GM18508 (cell line): ENCODE results near the gene BUB1B.
"Not testable (repeated sequence)": the region's sequence is repeated elsewhere in the genome, so short reads cannot be mapped to it uniquely, and the experiment has no call there.

Source experiments
- ATAC-seq: cut with Tn5 transposase; IDR thresholded peaks from one replicate; pipeline ENCODE4 v1.9.1; 2021; ENCODE audit warnings: moderate number of reproducible peaks; ENCODE audit not compliant: insufficient read depth, unreplicated experiment

Gene BUB1B, protein sequence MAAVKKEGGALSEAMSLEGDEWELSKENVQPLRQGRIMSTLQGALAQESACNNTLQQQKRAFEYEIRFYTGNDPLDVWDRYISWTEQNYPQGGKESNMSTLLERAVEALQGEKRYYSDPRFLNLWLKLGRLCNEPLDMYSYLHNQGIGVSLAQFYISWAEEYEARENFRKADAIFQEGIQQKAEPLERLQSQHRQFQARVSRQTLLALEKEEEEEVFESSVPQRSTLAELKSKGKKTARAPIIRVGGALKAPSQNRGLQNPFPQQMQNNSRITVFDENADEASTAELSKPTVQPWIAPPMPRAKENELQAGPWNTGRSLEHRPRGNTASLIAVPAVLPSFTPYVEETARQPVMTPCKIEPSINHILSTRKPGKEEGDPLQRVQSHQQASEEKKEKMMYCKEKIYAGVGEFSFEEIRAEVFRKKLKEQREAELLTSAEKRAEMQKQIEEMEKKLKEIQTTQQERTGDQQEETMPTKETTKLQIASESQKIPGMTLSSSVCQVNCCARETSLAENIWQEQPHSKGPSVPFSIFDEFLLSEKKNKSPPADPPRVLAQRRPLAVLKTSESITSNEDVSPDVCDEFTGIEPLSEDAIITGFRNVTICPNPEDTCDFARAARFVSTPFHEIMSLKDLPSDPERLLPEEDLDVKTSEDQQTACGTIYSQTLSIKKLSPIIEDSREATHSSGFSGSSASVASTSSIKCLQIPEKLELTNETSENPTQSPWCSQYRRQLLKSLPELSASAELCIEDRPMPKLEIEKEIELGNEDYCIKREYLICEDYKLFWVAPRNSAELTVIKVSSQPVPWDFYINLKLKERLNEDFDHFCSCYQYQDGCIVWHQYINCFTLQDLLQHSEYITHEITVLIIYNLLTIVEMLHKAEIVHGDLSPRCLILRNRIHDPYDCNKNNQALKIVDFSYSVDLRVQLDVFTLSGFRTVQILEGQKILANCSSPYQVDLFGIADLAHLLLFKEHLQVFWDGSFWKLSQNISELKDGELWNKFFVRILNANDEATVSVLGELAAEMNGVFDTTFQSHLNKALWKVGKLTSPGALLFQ

DNA sequence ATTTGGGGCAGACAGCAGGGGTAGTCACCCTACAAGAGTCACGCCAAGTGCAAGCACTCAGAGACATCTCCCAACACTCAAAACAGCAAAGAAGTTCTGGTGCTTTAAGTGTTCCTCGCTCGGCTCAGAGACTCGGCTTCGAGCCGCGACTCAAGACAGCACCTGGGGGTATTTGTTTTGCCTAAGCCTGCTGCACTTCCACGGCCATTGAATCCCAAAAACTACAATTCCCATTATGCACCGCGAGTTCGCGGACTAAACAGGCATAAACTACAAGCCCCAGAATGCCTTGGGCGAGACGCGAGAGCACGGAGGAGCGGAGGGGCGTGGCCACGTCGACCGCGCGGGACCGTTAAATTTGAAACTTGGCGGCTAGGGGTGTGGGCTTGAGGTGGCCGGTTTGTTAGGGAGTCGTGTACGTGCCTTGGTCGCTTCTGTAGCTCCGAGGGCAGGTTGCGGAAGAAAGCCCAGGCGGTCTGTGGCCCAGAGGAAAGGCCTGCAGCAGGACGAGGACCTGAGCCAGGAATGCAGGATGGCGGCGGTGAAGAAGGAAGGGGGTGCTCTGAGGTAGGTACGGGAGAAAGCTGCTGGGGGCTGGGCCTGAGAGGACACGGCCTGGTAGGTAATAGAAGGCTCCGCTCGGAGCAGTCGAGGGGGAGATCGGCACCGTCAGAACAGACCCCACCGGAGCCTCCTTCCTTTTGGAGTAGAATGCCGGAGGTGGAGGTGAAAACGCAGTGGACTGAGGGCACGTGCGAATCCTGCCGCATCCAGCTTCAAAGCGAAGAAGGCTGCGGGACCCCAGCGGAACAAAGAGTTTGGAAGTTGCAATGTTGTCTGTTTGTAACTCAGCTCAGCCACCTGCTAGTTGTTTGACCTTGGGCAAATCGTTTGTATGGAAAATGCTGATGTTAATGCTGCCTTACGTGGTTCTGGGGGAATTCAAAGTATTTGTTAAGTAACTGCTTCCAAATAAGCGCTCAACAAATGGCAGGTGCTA lies at the start of gene BUB1B:
BUB1B (plus strand) TSS at position 381 of the 1,000 bp plus-strand sequence; CDS start at position 533, 152 bp downstream.
- peak; percentile 73 for ATAC-seq

DNA sequence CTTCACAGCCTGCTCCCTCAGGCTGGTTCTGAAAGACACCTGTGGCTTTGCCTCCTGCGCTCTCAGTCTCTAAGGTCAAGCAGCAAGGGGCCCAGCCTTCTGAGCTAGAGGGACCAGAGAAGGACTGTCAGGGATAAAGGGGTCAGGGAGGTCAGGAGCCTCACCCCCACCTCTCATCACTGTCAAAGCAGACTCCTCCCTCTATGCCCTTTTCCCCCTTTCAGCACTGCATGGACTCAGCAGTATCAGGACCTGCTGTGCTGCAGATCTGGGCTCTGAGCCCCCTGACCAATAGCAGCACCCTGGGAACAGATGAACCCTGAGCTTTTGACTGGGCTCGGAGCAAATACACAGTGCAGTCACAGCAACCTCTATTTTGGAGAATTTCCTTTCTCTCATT lies 49.0 kb upstream of the BUB1B start:
- ATAC-seq, result no peak

DNA sequence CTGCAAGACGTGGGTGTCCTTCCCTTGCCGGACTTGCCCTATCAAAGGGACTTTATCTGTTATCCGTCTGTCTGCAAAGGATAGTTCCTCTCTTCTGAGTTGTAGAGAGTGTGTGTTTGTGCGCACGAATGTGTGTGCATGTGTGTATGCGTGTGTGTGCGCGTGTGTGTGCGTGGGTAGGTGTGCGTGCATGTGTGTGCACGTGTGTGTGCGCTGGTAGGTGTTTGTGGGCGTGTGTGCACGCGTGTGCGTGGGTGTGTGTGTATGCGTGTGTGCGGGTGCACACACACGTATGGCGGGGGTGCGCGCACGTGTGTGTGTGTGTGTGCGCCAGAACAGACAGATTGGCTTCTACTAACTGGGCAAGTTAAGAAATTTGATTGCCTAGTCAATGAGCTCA lies 48.1 kb upstream of the BUB1B start:
- ATAC-seq, result no peak

DNA sequence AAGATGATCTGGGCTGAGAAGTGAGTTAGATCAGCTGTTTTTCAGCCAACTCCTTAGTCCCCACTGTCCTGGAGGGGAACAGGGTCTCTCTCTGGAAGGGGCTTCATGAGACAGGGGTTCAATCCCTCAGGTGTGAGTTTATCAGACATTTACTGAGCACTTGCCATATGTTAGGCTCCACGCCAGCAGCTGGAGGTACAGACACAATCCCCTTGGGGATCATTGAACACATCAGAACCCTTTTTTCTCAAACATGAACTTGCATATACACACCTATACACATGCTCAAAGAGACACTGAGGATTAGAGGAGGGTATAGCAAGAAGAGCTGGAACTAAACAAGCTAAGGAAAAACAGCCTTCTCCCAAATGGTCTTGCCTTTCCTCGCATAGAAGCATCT lies 46.7 kb upstream of the BUB1B start:
- no peak for ATAC-seq

DNA sequence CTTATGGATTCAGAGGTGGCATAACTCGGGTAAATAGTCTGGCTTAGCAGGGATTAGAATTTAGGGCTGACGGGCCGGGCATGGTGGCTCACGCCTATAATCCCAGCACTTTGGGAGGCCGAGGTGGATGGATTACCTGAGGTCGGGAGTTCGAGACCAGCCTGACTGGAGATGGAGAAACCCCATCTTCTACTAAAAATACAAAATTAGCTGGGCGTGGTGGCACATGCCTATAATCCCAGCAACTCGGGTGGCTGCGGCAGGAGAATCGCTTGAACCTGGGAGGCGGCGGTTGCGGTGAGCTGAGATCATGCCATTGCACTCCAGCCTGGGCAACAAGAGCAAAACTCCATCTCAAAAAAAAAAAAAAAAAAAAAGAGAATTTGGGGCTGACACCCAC lies 45.8 kb upstream of the BUB1B start:
- not testable (repeated sequence) for ATAC-seq

DNA sequence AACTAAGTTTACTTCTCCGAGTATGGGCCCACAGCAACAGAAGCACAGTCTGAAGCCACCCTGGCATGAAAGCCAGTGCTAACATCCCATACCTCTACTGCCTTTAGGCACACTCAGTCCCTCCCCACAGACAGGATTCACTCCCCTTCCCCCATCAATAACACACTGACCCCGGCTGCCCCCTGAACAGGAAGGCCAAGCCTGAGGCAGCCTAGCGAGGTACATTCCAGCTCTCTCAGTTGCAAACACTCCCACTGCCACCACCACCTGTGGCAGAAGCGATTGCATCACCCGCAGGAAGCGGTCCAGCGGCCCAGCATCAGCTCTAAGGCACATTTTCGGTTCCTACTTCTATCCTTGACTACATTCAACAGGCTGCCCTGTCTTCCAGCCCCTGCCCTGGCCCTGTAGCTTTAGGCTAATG lies 45.2 kb upstream of the BUB1B start:
- peak; percentile 80 for ATAC-seq

DNA sequence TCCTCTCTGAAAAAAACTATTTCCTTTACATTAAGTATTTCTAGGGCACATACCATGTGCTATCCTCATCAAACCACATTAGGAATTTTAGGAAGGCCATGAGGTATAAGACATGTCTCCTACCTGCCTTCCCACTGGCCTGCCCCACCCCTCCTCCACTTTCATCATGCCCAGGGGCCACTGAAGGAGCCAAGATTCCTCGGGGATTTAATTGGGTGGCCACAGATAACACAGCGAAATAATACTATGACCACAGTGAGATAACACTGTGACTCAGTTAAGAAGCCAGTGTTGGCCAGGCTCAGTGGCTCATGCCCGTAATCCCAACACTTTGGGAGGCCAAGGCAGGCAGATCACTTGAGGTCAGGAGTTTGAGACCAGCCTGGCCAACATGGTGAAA lies 42.4 kb upstream of the BUB1B start:
- no peak for ATAC-seq

DNA sequence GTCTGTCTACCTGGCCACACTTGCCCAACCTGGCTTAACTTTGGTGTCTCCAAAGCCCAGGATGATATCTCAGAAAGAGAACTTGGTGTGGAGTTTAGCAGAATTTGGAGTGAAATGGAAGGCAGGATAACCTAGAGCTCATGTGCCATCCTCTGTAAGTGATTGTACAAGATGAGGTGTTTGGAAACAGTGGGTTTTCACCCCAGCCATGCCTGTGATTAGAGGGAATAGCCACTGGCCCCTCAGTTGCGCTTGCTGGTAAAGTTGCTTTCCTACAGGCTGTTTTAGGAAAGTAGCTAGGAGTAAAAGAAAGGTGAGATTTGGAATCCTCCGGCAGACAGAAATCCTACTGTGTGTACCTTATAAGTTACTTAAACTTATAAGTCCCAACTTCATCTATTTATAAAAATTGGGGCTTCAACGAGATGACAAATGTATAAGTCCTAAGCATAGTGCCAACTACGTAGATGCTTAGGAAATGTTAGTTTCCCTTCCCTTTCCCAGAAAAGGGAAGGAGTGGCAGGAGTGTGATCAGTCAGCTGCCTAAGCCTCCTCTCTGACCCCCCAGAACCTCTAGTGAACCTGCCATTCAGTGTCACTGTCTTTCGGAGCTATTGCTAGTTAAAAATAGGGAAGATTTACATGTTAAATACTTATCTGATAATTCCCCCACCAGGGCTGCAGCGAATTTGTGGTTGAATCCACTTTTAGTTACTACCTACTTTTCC lies 38.8 kb upstream of the BUB1B start:
- no peak for ATAC-seq

DNA sequence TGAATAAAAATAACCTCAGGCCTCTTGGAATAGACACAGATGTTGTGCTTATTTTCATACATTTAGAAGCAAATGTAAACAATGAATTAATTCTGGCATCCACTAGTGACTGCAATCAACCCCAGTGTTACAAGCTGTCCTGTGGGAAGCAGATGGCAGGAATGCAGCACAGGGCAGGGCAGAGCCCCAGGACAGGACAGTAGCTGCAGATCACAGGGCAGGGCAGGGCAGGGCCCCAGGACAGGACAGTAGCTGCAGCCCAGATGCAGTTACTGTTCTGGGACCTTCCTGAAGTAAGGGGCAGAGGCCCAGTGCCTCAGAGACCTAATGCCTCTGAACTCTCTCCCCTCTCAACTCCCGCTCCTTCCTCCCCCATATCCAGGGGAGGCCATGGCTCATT lies 37.9 kb upstream of the BUB1B start:
- not testable (repeated sequence) for ATAC-seq

DNA sequence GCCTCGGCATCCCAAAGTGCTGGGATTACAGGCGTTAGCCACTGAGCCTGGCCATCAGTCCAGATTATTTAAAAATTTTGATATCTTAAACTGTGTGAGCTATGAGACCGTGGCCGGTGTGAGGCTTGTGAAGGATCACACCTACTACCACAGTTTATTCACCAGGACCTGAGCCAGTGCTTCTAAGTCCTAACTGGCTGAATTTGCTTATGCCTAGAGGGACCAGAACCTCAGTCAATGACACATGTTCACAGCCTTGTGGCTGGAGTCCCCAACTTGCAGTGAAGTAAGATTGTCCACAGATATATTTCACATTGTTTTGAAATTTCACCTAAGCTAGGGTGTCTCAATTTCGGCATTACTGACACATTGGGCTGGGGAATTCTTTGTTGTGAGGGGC lies 37.0 kb upstream of the BUB1B start:
- not testable (repeated sequence) for ATAC-seq

DNA sequence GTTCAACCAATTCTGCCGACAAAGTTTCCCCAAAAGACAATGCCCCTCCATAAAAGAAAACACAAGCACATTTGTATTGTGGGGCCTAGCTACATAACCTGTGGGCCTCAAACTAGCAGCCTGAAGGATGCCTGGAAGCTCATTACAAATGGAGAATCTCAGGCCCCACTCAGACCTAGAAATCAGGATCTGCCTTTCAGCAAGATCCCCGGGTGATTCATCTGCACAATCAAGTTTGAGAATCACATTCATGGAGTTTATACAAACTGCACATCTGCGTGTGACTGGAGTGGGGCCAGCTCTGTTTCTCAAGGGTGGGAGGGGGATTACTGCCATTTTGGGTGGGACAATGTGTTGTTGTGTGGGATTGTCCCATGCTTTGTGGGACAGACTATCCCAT lies 36.5 kb upstream of the BUB1B start:
- not testable (repeated sequence) for ATAC-seq

DNA sequence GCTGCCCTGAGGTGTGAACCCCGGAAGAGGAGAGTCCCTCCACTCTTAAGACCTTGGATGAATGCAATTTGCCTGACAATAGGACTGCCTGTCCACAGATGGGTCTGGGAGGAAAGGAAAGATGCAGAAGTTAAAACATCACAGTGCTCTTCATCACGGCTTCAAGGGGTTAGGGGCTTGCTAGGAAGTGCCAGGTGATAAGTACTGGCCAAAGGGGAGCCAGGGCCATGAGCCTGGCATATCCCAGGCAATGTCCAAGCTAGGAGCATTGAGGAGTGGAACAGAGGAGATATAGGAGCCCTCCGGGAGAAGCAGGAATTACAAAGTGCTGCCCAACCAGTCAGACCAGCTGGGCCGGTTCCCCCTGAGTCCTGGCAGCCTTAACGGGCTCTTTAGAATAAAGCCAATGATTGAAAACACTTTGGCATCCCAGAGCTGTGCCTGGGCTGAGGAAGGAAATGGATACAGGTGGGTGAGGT lies 36.0 kb upstream of the BUB1B start:
- ATAC-seq, result not testable (repeated sequence)

DNA sequence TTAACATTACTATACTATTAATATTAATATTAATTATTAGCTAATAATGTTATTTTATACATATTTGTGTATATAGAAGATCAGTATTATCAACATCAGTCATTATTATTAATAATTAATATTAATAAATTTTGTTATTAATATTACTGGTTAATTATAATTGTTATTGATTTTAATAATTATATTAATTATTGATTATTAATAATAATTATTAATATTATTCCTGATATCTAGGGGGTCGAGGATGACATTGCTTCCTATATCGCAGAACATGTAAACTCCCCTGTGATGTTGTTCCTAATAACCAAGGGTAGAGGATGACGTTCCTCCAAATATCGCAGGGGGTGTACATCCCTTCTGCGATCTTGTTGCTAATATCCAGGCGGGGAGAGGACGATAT lies 34.9 kb upstream of the BUB1B start:
- ATAC-seq, result no peak

DNA sequence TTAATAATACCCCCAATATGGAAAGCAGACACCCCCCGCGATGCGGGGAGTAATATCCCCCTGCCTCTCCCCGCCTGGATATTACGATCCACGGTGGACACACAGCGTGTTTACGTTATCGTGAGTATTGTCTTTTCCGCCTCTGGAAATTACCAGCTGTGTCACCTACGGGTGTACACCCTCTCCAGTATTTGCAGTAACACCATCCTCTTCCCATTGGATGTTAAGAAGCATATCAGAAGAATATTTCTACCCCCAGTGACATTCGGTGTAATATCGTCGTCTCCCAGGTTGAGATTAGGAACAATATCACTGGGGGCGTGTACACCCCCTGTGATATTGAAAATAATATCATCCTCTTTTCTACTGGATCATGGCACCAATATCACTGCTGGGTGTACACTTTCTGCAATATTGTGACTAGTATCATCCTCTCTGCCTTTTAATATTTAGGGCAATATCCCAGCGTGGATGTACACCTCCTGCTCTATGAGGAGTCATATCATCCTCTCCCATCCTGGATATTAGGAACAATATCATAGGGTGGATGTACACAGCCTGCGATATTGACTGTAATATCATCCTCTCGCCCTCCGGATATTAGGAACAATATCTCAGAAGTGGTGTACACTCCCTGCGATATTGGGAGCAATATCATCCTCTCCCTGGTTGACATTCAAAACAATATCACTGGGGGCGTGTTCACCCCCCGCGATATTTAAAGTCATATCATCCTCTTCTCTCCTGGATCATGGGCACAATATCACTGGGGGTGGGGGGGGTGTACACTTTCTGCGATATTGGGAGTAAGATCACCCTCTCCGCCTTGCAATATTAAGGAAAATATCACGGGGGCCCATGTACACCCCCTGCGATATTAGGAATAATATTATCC lies 31.9 kb upstream of the BUB1B start:
- no peak for ATAC-seq

DNA sequence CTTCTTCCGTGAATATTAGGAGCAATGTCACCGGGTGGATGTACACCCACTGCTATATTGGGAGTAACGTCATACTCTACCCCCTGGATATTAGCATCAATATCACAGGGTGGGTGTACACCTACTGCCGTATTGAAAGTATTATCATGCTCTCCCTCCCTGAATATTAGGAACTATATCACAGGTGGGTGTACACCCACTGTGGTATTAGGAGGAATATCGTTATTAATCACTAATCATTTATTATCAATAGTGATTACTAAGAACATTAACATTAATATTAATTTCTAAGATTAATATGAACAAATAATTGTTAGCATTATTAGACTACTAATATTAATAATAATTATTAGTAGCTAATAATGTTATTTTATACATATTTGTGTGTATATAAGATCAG lies 30.8 kb upstream of the BUB1B start:
- no peak for ATAC-seq

DNA sequence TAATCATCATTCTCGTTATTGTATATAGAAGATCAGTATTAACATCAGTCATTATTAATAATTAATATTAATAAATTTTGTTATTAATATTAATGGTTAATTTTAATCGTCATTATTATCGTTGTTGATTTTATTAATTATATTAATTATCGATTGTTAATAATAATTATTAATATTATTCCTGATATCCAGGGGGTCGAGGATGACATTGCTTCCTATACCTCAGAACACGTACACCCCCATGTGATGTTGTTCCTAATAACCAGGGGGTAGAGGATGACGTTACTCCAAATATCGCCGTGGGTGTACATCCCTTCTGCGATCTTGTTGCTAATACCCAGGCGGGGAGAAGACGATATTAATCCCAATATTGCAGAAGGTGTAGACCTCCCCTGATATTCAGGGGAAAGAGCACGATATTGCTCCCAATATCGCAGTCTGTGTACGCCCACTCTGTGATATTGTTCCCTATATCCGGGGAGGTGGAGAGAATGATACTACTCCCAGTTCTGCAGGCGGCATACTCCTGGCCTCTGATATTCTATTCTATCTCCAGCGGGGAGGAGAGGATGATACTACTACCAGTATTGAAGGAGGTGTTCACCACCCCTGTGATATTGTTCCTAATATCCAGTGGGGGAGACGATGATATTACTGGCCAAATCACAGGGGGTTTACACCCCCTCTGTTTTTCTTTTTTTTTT lies 29.9 kb upstream of the BUB1B start:
- ATAC-seq, result no peak

DNA sequence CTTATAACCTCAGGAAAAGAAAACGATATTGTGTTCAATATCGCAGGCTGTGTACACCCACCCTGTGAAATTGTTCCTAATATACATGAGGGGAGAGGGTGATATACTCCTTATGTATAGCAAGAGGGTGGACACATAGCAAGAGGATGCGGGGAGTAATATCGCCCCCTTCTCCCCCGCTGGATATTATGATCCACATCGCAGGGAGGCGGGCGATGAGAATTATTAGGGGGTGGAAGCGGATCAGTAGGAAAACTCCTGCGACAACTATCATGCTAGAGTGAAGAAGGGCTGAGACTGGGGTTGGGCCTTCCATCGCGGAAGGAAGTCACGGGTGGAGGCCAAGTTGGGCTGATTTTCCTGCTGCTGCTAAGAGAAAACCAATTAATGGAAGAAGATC lies 27.3 kb upstream of the BUB1B start:
- ATAC-seq, result no peak
